ENCODE data around the gene PRSS56.

PRSS56 gene

GRCh38 chr2:232541961-232542714 lies 21.9 kb downstream of the PRSS56 start:
- Histone ChIP-seq H3K27ac (ENCODE audit: low read depth, low read length) (no peak overlapping the region), H3K4me1 (ENCODE audit: control insufficient read depth in 1 of 2, insufficient read depth in 2 of 2, low read length in 2 of 2) (no peaks in the 10 kb centered on the region), H3K4me3 (ENCODE audit: low read depth in 1 of 2, low read length in 2 of 2) (no peak overlapping the region), H3K9ac (ENCODE audit: low read depth in 1 of 2, low read length in 2 of 2) (no peak overlapping the region), H3K9me3 (ENCODE audit: control insufficient read depth in 1 of 2, low read length in 2 of 2) (no peaks in the 10 kb centered on the region), H3K27me3 (ENCODE audit: control insufficient read depth in 1 of 2, insufficient read depth in 2 of 2, low read length in 2 of 2) (peaks cover 0 to 5% of the 10 kb centered on the region in 2 donors), H3K36me3 (ENCODE audit: control insufficient read depth in 1 of 2, insufficient read depth in 2 of 2, low read length in 2 of 2) (peaks cover 0 to 7% of the 10 kb centered on the region in 2 donors)

GRCh38 chr2:232542715-232543467 lies 22.7 kb downstream of the PRSS56 start:
- Histone ChIP-seq H3K9ac (ENCODE audit: low read depth in 1 of 2, low read length in 2 of 2) (no peak overlapping the region), H3K4me3 (ENCODE audit: low read depth in 1 of 2, low read length in 2 of 2) (no peak overlapping the region), H3K4me1 (ENCODE audit: control insufficient read depth in 1 of 2, insufficient read depth in 2 of 2, low read length in 2 of 2) (no peaks in the 10 kb centered on the region), H3K9me3 (ENCODE audit: control insufficient read depth in 1 of 2, low read length in 2 of 2) (no peaks in the 10 kb centered on the region), H3K36me3 (ENCODE audit: control insufficient read depth in 1 of 2, insufficient read depth in 2 of 2, low read length in 2 of 2) (peaks cover 5 to 7% of the 10 kb centered on the region in 2 donors), H3K27me3 (ENCODE audit: control insufficient read depth in 1 of 2, insufficient read depth in 2 of 2, low read length in 2 of 2) (peaks cover 0 to 5% of the 10 kb centered on the region in 2 donors), H3K27ac (ENCODE audit: low read depth, low read length) (no peak overlapping the region)

- no peaks in the 10 kb centered on the region for H3K9me3 ChIP-seq (ENCODE audit: control insufficient read depth in 1 of 2, low read length in 2 of 2)
- no peak overlapping the region for H3K27ac ChIP-seq (ENCODE audit: low read depth, low read length)
- H3K4me3 ChIP-seq (ENCODE audit: low read depth in 1 of 2, low read length in 2 of 2), result no peak overlapping the region
- no peaks in the 10 kb centered on the region for H3K4me1 ChIP-seq (ENCODE audit: control insufficient read depth in 1 of 2, insufficient read depth in 2 of 2, low read length in 2 of 2)
- H3K27me3 ChIP-seq (ENCODE audit: control insufficient read depth in 1 of 2, insufficient read depth in 2 of 2, low read length in 2 of 2), result peaks cover 0 to 5% of the 10 kb centered on the region in 2 donors
- H3K36me3 ChIP-seq (ENCODE audit: control insufficient read depth in 1 of 2, insufficient read depth in 2 of 2, low read length in 2 of 2), result peaks cover 5 to 7% of the 10 kb centered on the region in 2 donors
- H3K9ac ChIP-seq (ENCODE audit: low read depth in 1 of 2, low read length in 2 of 2), result no peak overlapping the region
Observed at GRCh38 chr2:232543491-232543890, 23.3 kb downstream of the PRSS56 start.

- no peaks in the 10 kb centered on the region for H3K9me3 ChIP-seq (ENCODE audit: control insufficient read depth in 1 of 2, low read length in 2 of 2)
- H3K4me1 ChIP-seq (ENCODE audit: control insufficient read depth in 1 of 2, insufficient read depth in 2 of 2, low read length in 2 of 2), result no peaks in the 10 kb centered on the region
- H3K9ac ChIP-seq (ENCODE audit: low read depth in 1 of 2, low read length in 2 of 2), result no peak overlapping the region
Observed at GRCh38 chr2:232543928-232544631, 23.9 kb downstream of the PRSS56 start.

GRCh38 chr2:232544674-232545073 lies 24.5 kb downstream of the PRSS56 start:
- Histone ChIP-seq H3K4me3 (ENCODE audit: low read depth in 1 of 2, low read length in 2 of 2) (no peak overlapping the region), H3K27me3 (ENCODE audit: control insufficient read depth in 1 of 2, insufficient read depth in 2 of 2, low read length in 2 of 2) (no peaks in the 10 kb centered on the region), H3K36me3 (ENCODE audit: control insufficient read depth in 1 of 2, insufficient read depth in 2 of 2, low read length in 2 of 2) (peaks cover 5 to 7% of the 10 kb centered on the region in 2 donors), H3K9ac (ENCODE audit: low read depth in 1 of 2, low read length in 2 of 2) (no peak overlapping the region), H3K27ac (ENCODE audit: low read depth, low read length) (no peak overlapping the region), H3K9me3 (ENCODE audit: control insufficient read depth in 1 of 2, low read length in 2 of 2) (no peaks in the 10 kb centered on the region), H3K4me1 (ENCODE audit: control insufficient read depth in 1 of 2, insufficient read depth in 2 of 2, low read length in 2 of 2) (peaks cover 0 to 3% of the 10 kb centered on the region in 2 donors)

More at GRCh38 chr2:232543928-232544631, 23.9 kb downstream of the PRSS56 start:
- Histone ChIP-seq H3K4me3 (ENCODE audit: low read depth in 1 of 2, low read length in 2 of 2) (no peak overlapping the region), H3K27ac (ENCODE audit: low read depth, low read length) (no peak overlapping the region), H3K27me3 (ENCODE audit: control insufficient read depth in 1 of 2, insufficient read depth in 2 of 2, low read length in 2 of 2) (peaks cover 0 to 4% of the 10 kb centered on the region in 2 donors), H3K36me3 (ENCODE audit: control insufficient read depth in 1 of 2, insufficient read depth in 2 of 2, low read length in 2 of 2) (peaks cover 5 to 7% of the 10 kb centered on the region in 2 donors)

GRCh38 chr2:232545511-232546375 lies 25.6 kb downstream of the PRSS56 start:
- H3K4me3 ChIP-seq (ENCODE audit: low read depth in 1 of 2, low read length in 2 of 2), result no peak overlapping the region
- no peaks in the 10 kb centered on the region for H3K9me3 ChIP-seq (ENCODE audit: control insufficient read depth in 1 of 2, low read length in 2 of 2)
- peaks cover 5 to 7% of the 10 kb centered on the region in 2 donors for H3K36me3 ChIP-seq (ENCODE audit: control insufficient read depth in 1 of 2, insufficient read depth in 2 of 2, low read length in 2 of 2)
- H3K9ac ChIP-seq (ENCODE audit: low read depth in 1 of 2, low read length in 2 of 2), result no peak overlapping the region
- H3K27me3 ChIP-seq (ENCODE audit: control insufficient read depth in 1 of 2, insufficient read depth in 2 of 2, low read length in 2 of 2), result no peaks in the 10 kb centered on the region
- peaks cover 0 to 6% of the 10 kb centered on the region in 2 donors for H3K4me1 ChIP-seq (ENCODE audit: control insufficient read depth in 1 of 2, insufficient read depth in 2 of 2, low read length in 2 of 2)
- no peak overlapping the region for H3K27ac ChIP-seq (ENCODE audit: low read depth, low read length)

- H3K4me1 ChIP-seq (ENCODE audit: control insufficient read depth in 1 of 2, insufficient read depth in 2 of 2, low read length in 2 of 2), result peaks cover 6 to 17% of the 10 kb centered on the region in 2 donors
- no peaks in the 10 kb centered on the region for H3K27me3 ChIP-seq (ENCODE audit: control insufficient read depth in 1 of 2, insufficient read depth in 2 of 2, low read length in 2 of 2)
- H3K36me3 ChIP-seq (ENCODE audit: control insufficient read depth in 1 of 2, insufficient read depth in 2 of 2, low read length in 2 of 2), result peaks cover 5 to 10% of the 10 kb centered on the region in 2 donors
- no peaks in the 10 kb centered on the region for H3K9me3 ChIP-seq (ENCODE audit: control insufficient read depth in 1 of 2, low read length in 2 of 2)
- H3K4me3 ChIP-seq (ENCODE audit: low read depth in 1 of 2, low read length in 2 of 2), result no peak overlapping the region
- no peak overlapping the region for H3K9ac ChIP-seq (ENCODE audit: low read depth in 1 of 2, low read length in 2 of 2)
- no peak overlapping the region for H3K27ac ChIP-seq (ENCODE audit: low read depth, low read length)
Observed at GRCh38 chr2:232547991-232548390, 27.8 kb downstream of the PRSS56 start.

- H3K27ac ChIP-seq (ENCODE audit: low read depth, low read length), result peak overlapping the region; percentile 94
- H3K9ac ChIP-seq (ENCODE audit: low read depth in 1 of 2, low read length in 2 of 2), result peak overlapping the region; percentile 90 to 94
- H3K36me3 ChIP-seq (ENCODE audit: control insufficient read depth in 1 of 2, insufficient read depth in 2 of 2, low read length in 2 of 2), result peaks cover 5 to 17% of the 10 kb centered on the region in 2 donors
- peaks cover 17 to 18% of the 10 kb centered on the region in 2 donors for H3K4me1 ChIP-seq (ENCODE audit: control insufficient read depth in 1 of 2, insufficient read depth in 2 of 2, low read length in 2 of 2)
- peak overlapping the region; percentile 96 to 99 for H3K4me3 ChIP-seq (ENCODE audit: low read depth in 1 of 2, low read length in 2 of 2)
- no peaks in the 10 kb centered on the region for H3K27me3 ChIP-seq (ENCODE audit: control insufficient read depth in 1 of 2, insufficient read depth in 2 of 2, low read length in 2 of 2)
- H3K9me3 ChIP-seq (ENCODE audit: control insufficient read depth in 1 of 2, low read length in 2 of 2), result no peaks in the 10 kb centered on the region
Observed at GRCh38 chr2:232549655-232550353, 29.6 kb downstream of the PRSS56 start.

Data from duodenal mucosa (tissue), 2 donors.